ENCODE measurements around the gene MSANTD2. TPM values are rescaled to one million over a fixed set of nuclear protein-coding genes. Genes with fewer than 3 reads are reported as not detected.

Gene MSANTD2
- total and polyA plus RNA-seq, 2 donors: 7.7 to 22.2 TPM

DNA sequence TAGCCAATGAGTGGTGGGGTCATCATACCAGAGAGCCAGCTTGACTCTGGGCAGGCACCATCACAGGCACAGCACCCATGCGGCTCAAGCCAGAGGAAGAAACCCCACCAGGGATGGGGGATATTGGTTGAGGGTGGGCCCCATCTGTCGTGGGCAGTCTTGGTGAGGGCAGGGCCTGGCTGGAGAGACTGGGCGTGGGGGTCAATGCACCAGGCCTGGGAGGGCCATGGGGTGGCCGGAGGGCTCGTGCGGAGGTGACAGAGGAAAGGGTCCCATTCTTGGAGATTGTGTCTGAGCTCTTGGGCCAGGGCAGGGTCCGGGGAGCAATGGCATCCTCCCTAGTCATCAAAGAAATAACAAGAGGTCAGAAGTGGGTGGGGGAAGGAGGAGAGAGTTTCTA, 46.6 kb downstream of the MSANTD2 start:
- no peaks in the 10 kb centered on the region for H3K36me3 ChIP-seq (ENCODE audit: control insufficient read depth in 2 of 2, insufficient read depth in 2 of 2, low read length in 1 of 2)
- no peak for DNase-seq (ENCODE audit: low read depth in 6 of 9, low spot score in 9 of 9)
- no peak overlapping the region for H3K27ac ChIP-seq (ENCODE audit: low read depth in 1 of 2, low read length in 1 of 2)

DNA sequence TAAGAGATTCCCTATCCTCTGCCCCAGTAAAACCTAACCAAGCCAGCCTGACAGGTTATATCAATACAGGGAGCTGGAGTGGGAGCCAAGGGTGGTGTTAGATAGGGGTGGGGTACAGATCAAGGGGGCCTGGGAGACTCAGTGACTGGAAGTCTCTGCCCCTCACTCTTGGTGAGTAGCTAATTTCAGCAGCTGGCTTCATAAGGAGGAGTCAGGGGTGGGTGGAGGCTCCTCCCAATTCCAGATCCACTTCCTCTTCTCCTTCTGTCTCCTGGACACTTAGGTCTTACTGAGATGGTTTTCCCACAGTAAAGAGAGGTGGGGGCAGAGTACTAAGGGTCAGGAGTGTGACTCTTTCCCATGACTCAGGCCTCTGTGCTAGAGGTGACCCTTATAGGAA, 47.0 kb downstream of the MSANTD2 start:
- Histone ChIP-seq H3K4me1 (ENCODE audit: control insufficient read depth in 2 of 2, insufficient read depth in 2 of 2, low read length in 2 of 2) (peaks cover 2 to 6% of the 10 kb centered on the region in 2 donors), H3K4me3 (ENCODE audit: low read length in 2 of 2) (no peak overlapping the region), H3K9me3 (ENCODE audit: control insufficient read depth in 2 of 2, insufficient read depth in 1 of 2, low read length in 1 of 2) (peaks cover 0 to under 1% of the 10 kb centered on the region in 2 donors), H3K27me3 (ENCODE audit: control insufficient read depth in 2 of 2, insufficient read depth in 1 of 2, low read length in 1 of 2) (peaks cover 14 to 72% of the 10 kb centered on the region in 2 donors), H3K36me3 (ENCODE audit: control insufficient read depth in 2 of 2, insufficient read depth in 2 of 2, low read length in 1 of 2) (no peaks in the 10 kb centered on the region), H3K27ac (ENCODE audit: low read depth in 1 of 2, low read length in 1 of 2) (no peak overlapping the region)
- DNase-seq (ENCODE audit: low read depth in 6 of 9, low spot score in 9 of 9): no peak

More for the DNA sequence above, 46.6 kb downstream of the MSANTD2 start:
- Histone ChIP-seq H3K9me3 (ENCODE audit: control insufficient read depth in 2 of 2, insufficient read depth in 1 of 2, low read length in 1 of 2) (peaks cover 0 to 3% of the 10 kb centered on the region in 2 donors), H3K4me1 (ENCODE audit: control insufficient read depth in 2 of 2, insufficient read depth in 2 of 2, low read length in 2 of 2) (peaks cover 4 to 10% of the 10 kb centered on the region in 2 donors), H3K4me3 (ENCODE audit: low read length in 2 of 2) (no peak overlapping the region), H3K27me3 (ENCODE audit: control insufficient read depth in 2 of 2, insufficient read depth in 1 of 2, low read length in 1 of 2) (peaks cover 18 to 72% of the 10 kb centered on the region in 2 donors)
- 98% methylated on average over 7 of the region's 7 CpGs for WGBS

DNA sequence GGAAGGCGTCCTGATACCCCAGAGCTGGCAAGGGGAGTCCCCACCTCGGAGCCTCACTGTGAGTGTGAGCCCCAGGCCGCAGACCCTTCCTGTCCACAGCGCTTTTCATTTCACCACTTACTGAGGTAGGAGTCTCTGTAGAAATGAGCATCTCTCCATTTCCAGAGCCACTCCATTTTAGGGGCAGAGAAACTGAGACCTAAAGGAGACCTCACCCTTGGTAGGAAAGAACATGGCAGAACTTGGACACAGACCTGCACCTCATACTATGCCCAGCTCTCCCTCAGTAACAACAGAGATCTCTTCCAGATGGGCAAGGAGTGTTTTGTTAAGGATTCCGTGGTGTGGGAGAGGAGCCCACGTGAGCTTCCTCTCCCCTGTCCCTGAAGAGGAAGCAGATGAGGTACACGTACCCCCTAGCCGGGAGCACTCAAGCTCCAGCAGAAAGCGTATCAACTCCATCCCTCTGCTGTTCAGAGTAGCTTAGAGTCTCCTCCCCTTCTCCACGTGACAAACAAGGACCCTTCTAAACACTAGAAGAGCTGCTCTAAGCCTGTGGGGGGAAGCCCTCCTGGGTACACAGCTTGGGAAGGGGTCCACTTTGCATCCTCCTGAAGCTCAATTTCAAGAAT, 47.6 kb downstream of the MSANTD2 start:
- Histone ChIP-seq H3K4me3 (ENCODE audit: low read length in 2 of 2) (no peak overlapping the region), H3K9me3 (ENCODE audit: control insufficient read depth in 2 of 2, insufficient read depth in 1 of 2, low read length in 1 of 2) (no peaks in the 10 kb centered on the region), H3K4me1 (ENCODE audit: control insufficient read depth in 2 of 2, insufficient read depth in 2 of 2, low read length in 2 of 2) (peaks cover 0 to 5% of the 10 kb centered on the region in 2 donors), H3K36me3 (ENCODE audit: control insufficient read depth in 2 of 2, insufficient read depth in 2 of 2, low read length in 1 of 2) (no peaks in the 10 kb centered on the region), H3K27me3 (ENCODE audit: control insufficient read depth in 2 of 2, insufficient read depth in 1 of 2, low read length in 1 of 2) (peaks cover 13 to 71% of the 10 kb centered on the region in 2 donors), H3K27ac (ENCODE audit: low read depth in 1 of 2, low read length in 1 of 2) (no peak overlapping the region)
- WGBS: 45% methylated on average over 10 of the region's 10 CpGs
- DNase-seq (ENCODE audit: low read depth in 6 of 9, low spot score in 9 of 9): no peak

- no peaks in the 10 kb centered on the region for H3K9me3 ChIP-seq (ENCODE audit: control insufficient read depth in 2 of 2, insufficient read depth in 1 of 2, low read length in 1 of 2)
- DNase-seq (ENCODE audit: low read depth in 6 of 9, low spot score in 9 of 9): no peak
- H3K4me3 ChIP-seq (ENCODE audit: low read length in 2 of 2): no peak within 1 kb of the TSS
- 89% methylated on average over 42 of the region's 42 CpGs for WGBS
- H3K4me1 ChIP-seq (ENCODE audit: control insufficient read depth in 2 of 2, insufficient read depth in 2 of 2, low read length in 2 of 2): peaks cover 0 to 8% of the 10 kb centered on the region in 2 donors
- no peak within 1 kb of the TSS for H3K27ac ChIP-seq (ENCODE audit: low read depth in 1 of 2, low read length in 1 of 2)
- no peaks in the 10 kb centered on the region for H3K36me3 ChIP-seq (ENCODE audit: control insufficient read depth in 2 of 2, insufficient read depth in 2 of 2, low read length in 1 of 2)
- peaks cover 8 to 71% of the 10 kb centered on the region in 2 donors for H3K27me3 ChIP-seq (ENCODE audit: control insufficient read depth in 2 of 2, insufficient read depth in 1 of 2, low read length in 1 of 2)
Observed at GRCh38 chr11:124751741-124752470, 48.3 kb downstream of the MSANTD2 start, which contains the start of gene VSIG2. Gene VSIG2 (minus strand): TSS chr11:124752255. CDS start chr11:124752137, 118 bp downstream.

DNA sequence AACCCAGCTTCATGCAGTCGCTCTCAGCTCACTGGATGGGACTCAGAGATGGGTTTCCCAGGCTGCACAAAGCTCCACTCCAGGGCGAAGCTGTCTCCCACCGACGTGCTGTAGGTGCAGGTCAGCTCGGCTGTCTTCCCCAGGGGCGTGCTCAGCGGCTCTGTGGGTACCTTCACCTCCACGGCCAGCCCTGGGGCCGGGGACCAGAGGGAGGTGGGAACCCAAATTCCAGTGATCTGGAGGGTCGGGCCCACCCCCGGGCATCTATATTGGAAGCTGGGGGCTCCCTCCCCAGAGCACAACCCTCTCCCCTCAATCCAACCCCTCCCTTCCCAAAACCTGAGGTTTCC, 48.8 kb downstream of the MSANTD2 start:
- Histone ChIP-seq H3K4me3 (ENCODE audit: low read length in 2 of 2) (no peak overlapping the region), H3K27ac (ENCODE audit: low read depth in 1 of 2, low read length in 1 of 2) (no peak overlapping the region), H3K27me3 (ENCODE audit: control insufficient read depth in 2 of 2, insufficient read depth in 1 of 2, low read length in 1 of 2) (peaks cover 6 to 69% of the 10 kb centered on the region in 2 donors), H3K9me3 (ENCODE audit: control insufficient read depth in 2 of 2, insufficient read depth in 1 of 2, low read length in 1 of 2) (no peaks in the 10 kb centered on the region), H3K4me1 (ENCODE audit: control insufficient read depth in 2 of 2, insufficient read depth in 2 of 2, low read length in 2 of 2) (peaks cover 0 to 13% of the 10 kb centered on the region in 2 donors), H3K36me3 (ENCODE audit: control insufficient read depth in 2 of 2, insufficient read depth in 2 of 2, low read length in 1 of 2) (no peaks in the 10 kb centered on the region)
- no peak for DNase-seq (ENCODE audit: low read depth in 6 of 9, low spot score in 9 of 9)
- 87% methylated on average over 11 of the region's 11 CpGs for WGBS

DNA sequence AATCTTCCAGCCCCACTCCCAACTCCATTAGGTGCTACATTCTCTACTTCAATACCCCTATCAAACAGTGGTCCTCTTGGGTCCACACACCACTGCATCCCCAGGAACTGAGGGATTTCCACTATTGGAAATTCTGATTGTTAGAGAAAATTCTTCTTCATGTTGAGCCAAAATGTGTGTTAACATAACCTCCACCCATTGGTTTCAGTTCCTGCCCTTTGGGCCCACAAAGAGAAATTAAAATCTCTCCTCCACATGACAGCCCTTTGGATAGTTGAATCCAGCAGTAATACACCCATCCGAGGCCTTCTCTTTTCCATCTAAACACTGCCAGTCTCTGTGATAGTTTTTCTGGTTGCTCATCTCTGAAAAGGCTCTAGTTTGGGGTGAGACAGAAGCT, 50.3 kb downstream of the MSANTD2 start:
- Histone ChIP-seq H3K36me3 (ENCODE audit: control insufficient read depth in 2 of 2, insufficient read depth in 2 of 2, low read length in 1 of 2) (no peaks in the 10 kb centered on the region), H3K27ac (ENCODE audit: low read depth in 1 of 2, low read length in 1 of 2) (no peak overlapping the region), H3K27me3 (ENCODE audit: control insufficient read depth in 2 of 2, insufficient read depth in 1 of 2, low read length in 1 of 2) (peaks cover 6 to 77% of the 10 kb centered on the region in 2 donors), H3K9me3 (ENCODE audit: control insufficient read depth in 2 of 2, insufficient read depth in 1 of 2, low read length in 1 of 2) (no peaks in the 10 kb centered on the region), H3K4me1 (ENCODE audit: control insufficient read depth in 2 of 2, insufficient read depth in 2 of 2, low read length in 2 of 2) (peaks cover 0 to 20% of the 10 kb centered on the region in 2 donors), H3K4me3 (ENCODE audit: low read length in 2 of 2) (no peak overlapping the region)
- DNase-seq (ENCODE audit: low read depth in 6 of 9, low spot score in 9 of 9): no peak
- WGBS: 91% methylated on average over 1 of the region's 1 CpG

- no peaks in the 10 kb centered on the region for H3K36me3 ChIP-seq (ENCODE audit: control insufficient read depth in 2 of 2, insufficient read depth in 2 of 2, low read length in 1 of 2)
- 70% methylated on average over 12 of the region's 12 CpGs for WGBS
- H3K9me3 ChIP-seq (ENCODE audit: control insufficient read depth in 2 of 2, insufficient read depth in 1 of 2, low read length in 1 of 2): no peaks in the 10 kb centered on the region
- no peak for DNase-seq (ENCODE audit: low read depth in 6 of 9, low spot score in 9 of 9)
- no peak overlapping the region for H3K27ac ChIP-seq (ENCODE audit: low read depth in 1 of 2, low read length in 1 of 2)
- peaks cover 8 to 73% of the 10 kb centered on the region in 2 donors for H3K27me3 ChIP-seq (ENCODE audit: control insufficient read depth in 2 of 2, insufficient read depth in 1 of 2, low read length in 1 of 2)
- H3K4me1 ChIP-seq (ENCODE audit: control insufficient read depth in 2 of 2, insufficient read depth in 2 of 2, low read length in 2 of 2): peaks cover 0 to 20% of the 10 kb centered on the region in 2 donors
- H3K4me3 ChIP-seq (ENCODE audit: low read length in 2 of 2): no peak overlapping the region
Observed at GRCh38 chr11:124748481-124749343, 51.5 kb downstream of the MSANTD2 start.

- Histone ChIP-seq H3K27me3 (ENCODE audit: control insufficient read depth in 2 of 2, insufficient read depth in 1 of 2, low read length in 1 of 2) (peaks cover 8 to 76% of the 10 kb centered on the region in 2 donors), H3K27ac (ENCODE audit: low read depth in 1 of 2, low read length in 1 of 2) (no peak overlapping the region), H3K4me3 (ENCODE audit: low read length in 2 of 2) (no peak overlapping the region), H3K9me3 (ENCODE audit: control insufficient read depth in 2 of 2, insufficient read depth in 1 of 2, low read length in 1 of 2) (no peaks in the 10 kb centered on the region), H3K4me1 (ENCODE audit: control insufficient read depth in 2 of 2, insufficient read depth in 2 of 2, low read length in 2 of 2) (peaks cover 0 to 20% of the 10 kb centered on the region in 2 donors), H3K36me3 (ENCODE audit: control insufficient read depth in 2 of 2, insufficient read depth in 2 of 2, low read length in 1 of 2) (no peaks in the 10 kb centered on the region)
- WGBS: 95% methylated on average over 7 of the region's 7 CpGs
- no peak for DNase-seq (ENCODE audit: low read depth in 6 of 9, low spot score in 9 of 9)
Observed at GRCh38 chr11:124748100-124748418, 52.1 kb downstream of the MSANTD2 start.

All from thymus (tissue), 11 donors.